ENCODE results near the gene NACC2. TPM values are rescaled to one million over a fixed set of nuclear protein-coding genes. Genes with fewer than 3 reads are reported as not detected.

Gene NACC2
- total and polyA plus RNA-seq, 2 experiments from 2014 or later = 3.8 to 20.8 TPM

DNA sequence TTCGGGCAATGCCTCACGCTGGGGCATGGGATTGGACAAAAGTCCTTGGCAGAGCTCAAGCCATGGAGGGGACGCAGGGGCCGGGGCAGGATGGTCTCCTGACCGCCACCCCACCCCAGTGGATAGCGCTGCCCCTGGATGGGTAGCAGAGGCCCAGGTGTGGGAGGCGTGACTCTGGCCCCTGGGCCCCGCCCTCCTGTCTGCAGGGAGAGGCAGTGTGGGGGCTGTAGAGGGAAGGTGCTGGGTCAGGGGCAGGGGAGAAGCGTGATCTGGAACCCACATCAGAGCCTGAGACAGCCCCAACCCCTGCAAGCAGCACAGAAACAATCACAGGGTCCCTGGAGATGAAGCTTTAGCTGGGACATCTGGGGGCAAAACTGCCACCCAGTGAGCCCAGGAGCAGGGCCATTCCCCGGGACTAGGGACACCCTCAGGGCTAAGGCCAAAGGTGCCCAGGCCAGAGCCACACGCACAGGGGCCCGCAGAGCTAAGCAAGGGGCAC lies 36.2 kb downstream of the NACC2 start:
- Mint-ChIP-seq H3K9me3 (no peaks in the 10 kb centered on the region), H3K36me3 (ENCODE audit: low read depth) (no peaks in the 10 kb centered on the region), H3K27me3 (ENCODE audit: insufficient read depth, low read depth, poor library complexity) (peaks cover 9% of the 10 kb centered on the region), H3K27ac (no peak overlapping the region), H3K4me1 (peaks cover 30% of the 10 kb centered on the region), H3K4me3 (no peak overlapping the region)
- ATAC-seq (no peak), DNase-seq (ENCODE audit: low spot score) (no peak)
- 0 out of 2 replicates have a peak, but pooled peaks cover 6% of the 10 kb centered on the region for H3F3A ChIP-seq (replicated peaks; ENCODE audit: low read depth)
- no peaks in the 10 kb centered on the region for H3K36me3 ChIP-seq (ENCODE audit: insufficient read depth)
- no peaks in the 10 kb centered on the region for H3K27me3 ChIP-seq (ENCODE audit: insufficient read depth)
- H3K9me2 ChIP-seq (ENCODE audit: insufficient read depth) = no peaks in the 10 kb centered on the region
- no peak overlapping the region for H3K27ac ChIP-seq (ENCODE audit: low read depth)
- no peak overlapping the region for H3K4me2 ChIP-seq
- no peak overlapping the region for H3K4me3 ChIP-seq
- H2AFZ ChIP-seq = no peak overlapping the region
- H3K4me1 ChIP-seq (ENCODE audit: insufficient read depth) = peaks cover 28% of the 10 kb centered on the region
- H4K20me1 ChIP-seq (replicated peaks; ENCODE audit: insufficient read depth) = no peaks in the 10 kb centered on the region
- no peak for TF ChIP-seq STAT1 (IDR thresholded peaks at IDR 0.05; ENCODE audit: unreplicated experiment)
- no peak for TF ChIP-seq CREB1 (CRISPR knock-in tag; IDR thresholded peaks at IDR 0.05; ENCODE audit: low read depth)
- no peak for TF ChIP-seq POLR2AphosphoS5 (IDR thresholded peaks at IDR 0.05; ENCODE audit: low read depth)
- no peak for TF ChIP-seq JUNB (IDR thresholded peaks at IDR 0.05; ENCODE audit: unreplicated experiment)
- no peak for TF ChIP-seq EZH2phosphoT487 (IDR thresholded peaks at IDR 0.05; ENCODE audit: unreplicated experiment)
- no peak for TF ChIP-seq NANOG (IDR thresholded peaks at IDR 0.05; ENCODE audit: borderline replicate concordance)
- TF ChIP-seq, protein P1, sequence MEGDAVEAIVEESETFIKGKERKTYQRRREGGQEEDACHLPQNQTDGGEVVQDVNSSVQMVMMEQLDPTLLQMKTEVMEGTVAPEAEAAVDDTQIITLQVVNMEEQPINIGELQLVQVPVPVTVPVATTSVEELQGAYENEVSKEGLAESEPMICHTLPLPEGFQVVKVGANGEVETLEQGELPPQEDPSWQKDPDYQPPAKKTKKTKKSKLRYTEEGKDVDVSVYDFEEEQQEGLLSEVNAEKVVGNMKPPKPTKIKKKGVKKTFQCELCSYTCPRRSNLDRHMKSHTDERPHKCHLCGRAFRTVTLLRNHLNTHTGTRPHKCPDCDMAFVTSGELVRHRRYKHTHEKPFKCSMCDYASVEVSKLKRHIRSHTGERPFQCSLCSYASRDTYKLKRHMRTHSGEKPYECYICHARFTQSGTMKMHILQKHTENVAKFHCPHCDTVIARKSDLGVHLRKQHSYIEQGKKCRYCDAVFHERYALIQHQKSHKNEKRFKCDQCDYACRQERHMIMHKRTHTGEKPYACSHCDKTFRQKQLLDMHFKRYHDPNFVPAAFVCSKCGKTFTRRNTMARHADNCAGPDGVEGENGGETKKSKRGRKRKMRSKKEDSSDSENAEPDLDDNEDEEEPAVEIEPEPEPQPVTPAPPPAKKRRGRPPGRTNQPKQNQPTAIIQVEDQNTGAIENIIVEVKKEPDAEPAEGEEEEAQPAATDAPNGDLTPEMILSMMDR (conservative IDR thresholded peaks at IDR 0.05; ENCODE audit: low read depth in 2 of 2) = no peak
- TF ChIP-seq ZNF114 (CRISPR knock-in tag; IDR thresholded peaks at IDR 0.05) = no peak
- TF ChIP-seq, protein P2, sequence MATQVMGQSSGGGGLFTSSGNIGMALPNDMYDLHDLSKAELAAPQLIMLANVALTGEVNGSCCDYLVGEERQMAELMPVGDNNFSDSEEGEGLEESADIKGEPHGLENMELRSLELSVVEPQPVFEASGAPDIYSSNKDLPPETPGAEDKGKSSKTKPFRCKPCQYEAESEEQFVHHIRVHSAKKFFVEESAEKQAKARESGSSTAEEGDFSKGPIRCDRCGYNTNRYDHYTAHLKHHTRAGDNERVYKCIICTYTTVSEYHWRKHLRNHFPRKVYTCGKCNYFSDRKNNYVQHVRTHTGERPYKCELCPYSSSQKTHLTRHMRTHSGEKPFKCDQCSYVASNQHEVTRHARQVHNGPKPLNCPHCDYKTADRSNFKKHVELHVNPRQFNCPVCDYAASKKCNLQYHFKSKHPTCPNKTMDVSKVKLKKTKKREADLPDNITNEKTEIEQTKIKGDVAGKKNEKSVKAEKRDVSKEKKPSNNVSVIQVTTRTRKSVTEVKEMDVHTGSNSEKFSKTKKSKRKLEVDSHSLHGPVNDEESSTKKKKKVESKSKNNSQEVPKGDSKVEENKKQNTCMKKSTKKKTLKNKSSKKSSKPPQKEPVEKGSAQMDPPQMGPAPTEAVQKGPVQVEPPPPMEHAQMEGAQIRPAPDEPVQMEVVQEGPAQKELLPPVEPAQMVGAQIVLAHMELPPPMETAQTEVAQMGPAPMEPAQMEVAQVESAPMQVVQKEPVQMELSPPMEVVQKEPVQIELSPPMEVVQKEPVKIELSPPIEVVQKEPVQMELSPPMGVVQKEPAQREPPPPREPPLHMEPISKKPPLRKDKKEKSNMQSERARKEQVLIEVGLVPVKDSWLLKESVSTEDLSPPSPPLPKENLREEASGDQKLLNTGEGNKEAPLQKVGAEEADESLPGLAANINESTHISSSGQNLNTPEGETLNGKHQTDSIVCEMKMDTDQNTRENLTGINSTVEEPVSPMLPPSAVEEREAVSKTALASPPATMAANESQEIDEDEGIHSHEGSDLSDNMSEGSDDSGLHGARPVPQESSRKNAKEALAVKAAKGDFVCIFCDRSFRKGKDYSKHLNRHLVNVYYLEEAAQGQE (IDR thresholded peaks at IDR 0.05; ENCODE audit: unreplicated experiment) = no peak
- TF ChIP-seq ZNF462 (CRISPR knock-in tag; IDR thresholded peaks at IDR 0.05) = no peak
- H3K79me2 ChIP-seq (replicated peaks; ENCODE audit: insufficient read depth) = no peaks in the 10 kb centered on the region
